ENCODE measurements around the gene TMEM94. TPM values are rescaled to one million over a fixed set of nuclear protein-coding genes. Genes with fewer than 3 reads are reported as not detected.

Gene TMEM94
- total and polyA plus RNA-seq, 2 experiments from 2014 or later: 43.5 to 53.5 TPM

- no peak for TF ChIP-seq EZH2phosphoT487 (IDR thresholded peaks at IDR 0.05; ENCODE audit: low read depth, severe bottlenecking, unreplicated experiment)
- no peak for TF ChIP-seq CTCF (IDR thresholded peaks at IDR 0.05; ENCODE audit: poor library complexity)
- TF ChIP-seq EZH2 (IDR thresholded peaks at IDR 0.05; ENCODE audit: borderline replicate concordance): no peak
- Histone ChIP-seq H3K27me3 (no peaks in the 10 kb centered on the region), H3K4me2 (peak overlapping the region; percentile 100), H3K9me3 (ENCODE audit: low read depth) (no peaks in the 10 kb centered on the region), H3K27ac (peak overlapping the region; percentile 31), H2AFZ (no peak overlapping the region), H3K9me2 (replicated peaks; ENCODE audit: insufficient read depth) (no peaks in the 10 kb centered on the region), H3K79me2 (peaks cover 73% of the 10 kb centered on the region), H3K4me1 (ENCODE audit: insufficient read depth) (peaks cover 48% of the 10 kb centered on the region), H3K4me3 (no peak overlapping the region), H4K20me1 (ENCODE audit: insufficient read depth, poor library complexity, severe bottlenecking) (peaks cover 25% of the 10 kb centered on the region), H3K36me3 (replicated peaks; ENCODE audit: insufficient read depth, low read depth) (no peaks in the 10 kb centered on the region)
- 69% methylated on average over 10 of the region's 10 CpGs for WGBS (ENCODE audit: low lambda C conversion rate, missing lambda C conversion rate)
- DNase-seq (ENCODE audit: low spot score): no peak
These were observed 56.6 kb downstream of the TMEM94 start for GRCh38 chr17:75512926-75513640.

DNA sequence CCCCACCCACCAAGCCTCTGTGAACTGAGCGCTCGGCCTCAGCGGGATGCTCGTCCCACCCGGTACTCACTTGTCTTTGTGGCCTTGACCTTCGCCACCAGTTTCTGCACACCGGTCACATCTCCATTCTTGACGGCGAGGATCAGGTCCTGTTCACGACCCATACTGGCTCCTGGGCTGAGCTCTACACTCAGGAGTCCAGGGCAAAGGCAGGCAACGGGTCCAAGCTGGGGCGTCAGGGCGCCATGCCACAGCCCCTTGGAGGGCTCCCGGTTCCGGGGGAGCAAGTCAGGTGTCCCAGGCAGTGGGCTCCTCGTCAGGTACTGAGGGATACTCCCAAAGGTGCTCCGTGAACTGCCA is 57.2 kb downstream of the TMEM94 start:
- Histone ChIP-seq H3K27ac (no peak overlapping the region), H3K27me3 (no peaks in the 10 kb centered on the region), H3K4me3 (no peak overlapping the region), H2AFZ (no peak overlapping the region), H3K4me2 (peak overlapping the region; percentile 100), H3K4me1 (ENCODE audit: insufficient read depth) (peaks cover 48% of the 10 kb centered on the region), H4K20me1 (ENCODE audit: insufficient read depth, poor library complexity, severe bottlenecking) (peaks cover 25% of the 10 kb centered on the region), H3K9me2 (replicated peaks; ENCODE audit: insufficient read depth) (no peaks in the 10 kb centered on the region), H3K9me3 (ENCODE audit: low read depth) (no peaks in the 10 kb centered on the region), H3K36me3 (replicated peaks; ENCODE audit: insufficient read depth, low read depth) (no peaks in the 10 kb centered on the region), H3K79me2 (peaks cover 79% of the 10 kb centered on the region)
- DNase-seq (ENCODE audit: low spot score): no peak
- WGBS (ENCODE audit: low lambda C conversion rate, missing lambda C conversion rate): 92% methylated on average over 17 of the region's 17 CpGs
- TF ChIP-seq EZH2 (IDR thresholded peaks at IDR 0.05; ENCODE audit: borderline replicate concordance) (no peak), CTCF (IDR thresholded peaks at IDR 0.05; ENCODE audit: poor library complexity) (no peak)

GRCh38 chr17:75514299-75514918 is 58.0 kb downstream of the TMEM94 start:
- WGBS (ENCODE audit: low lambda C conversion rate, missing lambda C conversion rate): 17% methylated on average over 13 of the region's 15 CpGs
- DNase-seq (ENCODE audit: low spot score): peak; percentile 50
- Histone ChIP-seq H4K20me1 (ENCODE audit: insufficient read depth, poor library complexity, severe bottlenecking) (peaks cover 22% of the 10 kb centered on the region), H2AFZ (peak overlapping the region; percentile 48), H3K4me2 (peak overlapping the region; percentile 100), H3K27ac (peak overlapping the region; percentile 82), H3K9me3 (ENCODE audit: low read depth) (no peaks in the 10 kb centered on the region), H3K36me3 (replicated peaks; ENCODE audit: insufficient read depth, low read depth) (no peaks in the 10 kb centered on the region), H3K9me2 (replicated peaks; ENCODE audit: insufficient read depth) (no peaks in the 10 kb centered on the region), H3K4me3 (peak overlapping the region; percentile 59), H3K79me2 (peaks cover 80% of the 10 kb centered on the region), H3K27me3 (no peaks in the 10 kb centered on the region), H3K4me1 (ENCODE audit: insufficient read depth) (peaks cover 45% of the 10 kb centered on the region)
- no peak for TF ChIP-seq EZH2 (IDR thresholded peaks at IDR 0.05; ENCODE audit: borderline replicate concordance)

GRCh38 chr17:75514919-75515495 is 58.6 kb downstream of the TMEM94 start:
- under 1% methylated on average over 36 of the region's 50 CpGs for WGBS (ENCODE audit: low lambda C conversion rate, missing lambda C conversion rate)
- H4K20me1 ChIP-seq (ENCODE audit: insufficient read depth, poor library complexity, severe bottlenecking): peaks cover 18% of the 10 kb centered on the region
- DNase-seq (ENCODE audit: low spot score): peak; percentile 49

More at GRCh38 chr17:75514919-75515495, 58.6 kb downstream of the TMEM94 start:
- peaks cover 45% of the 10 kb centered on the region for H3K4me1 ChIP-seq (ENCODE audit: insufficient read depth)
- H3K9me3 ChIP-seq (ENCODE audit: low read depth): no peaks in the 10 kb centered on the region
- no peaks in the 10 kb centered on the region for H3K27me3 ChIP-seq
- TF ChIP-seq EZH2 (IDR thresholded peaks at IDR 0.05; ENCODE audit: borderline replicate concordance) (no peak), EZH2phosphoT487 (IDR thresholded peaks at IDR 0.05; ENCODE audit: low read depth, severe bottlenecking, unreplicated experiment) (no peak), CTCF (IDR thresholded peaks at IDR 0.05; ENCODE audit: poor library complexity) (no peak)
- no peaks in the 10 kb centered on the region for H3K36me3 ChIP-seq (replicated peaks; ENCODE audit: insufficient read depth, low read depth)
- peak overlapping the region; percentile 48 for H2AFZ ChIP-seq
- peak overlapping the region; percentile 100 for H3K4me2 ChIP-seq
- H3K79me2 ChIP-seq: peaks cover 77% of the 10 kb centered on the region
- peak overlapping the region; percentile 82 for H3K27ac ChIP-seq
- H3K9me2 ChIP-seq (replicated peaks; ENCODE audit: insufficient read depth): no peaks in the 10 kb centered on the region
- H3K4me3 ChIP-seq: peak overlapping the region; percentile 59

All from hepatocyte (in vitro differentiated cells).